ENCODE results near the gene SORCS3. TPM values are rescaled to one million over a fixed set of nuclear protein-coding genes. Genes with fewer than 3 reads are reported as not detected.

Gene SORCS3
- total RNA-seq, 2 experiments from 2014 or later, result not detected

DNA sequence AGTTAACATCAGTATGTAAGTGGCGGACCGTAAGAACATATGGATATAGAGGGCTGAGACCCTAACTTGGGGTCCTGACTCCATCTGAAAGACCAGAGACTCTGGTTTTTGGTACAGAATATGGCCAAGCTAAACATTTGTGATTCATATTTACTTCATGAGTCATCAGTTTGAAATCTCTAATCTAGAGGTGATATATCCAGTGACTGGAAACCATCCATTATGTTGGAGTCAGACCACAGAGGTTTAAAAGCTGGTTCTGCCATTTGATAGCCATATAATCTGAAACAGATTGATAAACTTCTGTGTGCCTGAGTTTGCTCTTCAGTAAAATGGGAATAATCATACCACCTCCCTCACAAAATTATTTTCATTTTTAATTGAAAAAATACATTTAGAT, 505.3 kb downstream of the SORCS3 start:
- ChIA-PET CTCF (no interaction called here), POLR2A (no interaction called here)

DNA sequence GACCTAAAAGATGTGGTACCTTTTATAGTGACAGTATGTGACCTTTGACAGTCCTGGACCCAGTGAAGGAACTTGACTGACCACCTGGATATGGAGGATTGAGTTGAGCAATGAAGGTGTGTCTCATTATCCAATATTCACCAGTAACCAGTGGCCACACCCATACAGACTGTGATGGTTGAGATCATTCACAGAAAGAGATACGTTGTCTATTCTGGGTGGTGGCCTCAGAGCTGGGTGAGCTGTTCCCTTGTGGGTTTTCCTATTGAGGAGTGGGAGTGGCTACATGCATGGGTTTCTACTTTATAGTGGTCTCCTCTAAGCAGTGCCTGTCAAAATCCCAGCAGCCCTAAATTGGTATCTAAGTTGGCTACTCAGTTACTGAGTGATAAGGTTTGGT, 507.4 kb downstream of the SORCS3 start:
- POLR2A ChIA-PET, result no interaction called here
- CTCF ChIA-PET, result no interaction called here

DNA sequence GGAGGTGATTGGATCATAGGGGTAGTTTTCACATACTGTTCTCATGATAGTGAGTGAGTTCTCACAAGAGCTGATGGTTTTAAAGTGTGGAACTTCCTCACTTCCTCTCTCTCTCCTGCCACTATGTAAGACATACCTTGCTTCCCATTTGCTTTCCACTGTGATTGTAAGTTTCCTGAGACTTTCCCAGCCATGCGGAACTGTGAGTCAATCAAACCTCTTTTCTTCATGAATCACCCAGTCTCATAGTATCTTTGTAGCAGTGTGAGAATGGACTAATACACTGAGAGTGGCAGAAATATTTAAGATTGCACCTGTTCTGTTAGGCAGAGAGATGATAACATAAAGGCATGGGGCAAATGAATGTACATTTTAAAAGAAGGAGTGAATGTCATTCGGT, 507.8 kb downstream of the SORCS3 start:
- POLR2A ChIA-PET, result no interaction called here
- CTCF ChIA-PET, result no interaction called here

DNA sequence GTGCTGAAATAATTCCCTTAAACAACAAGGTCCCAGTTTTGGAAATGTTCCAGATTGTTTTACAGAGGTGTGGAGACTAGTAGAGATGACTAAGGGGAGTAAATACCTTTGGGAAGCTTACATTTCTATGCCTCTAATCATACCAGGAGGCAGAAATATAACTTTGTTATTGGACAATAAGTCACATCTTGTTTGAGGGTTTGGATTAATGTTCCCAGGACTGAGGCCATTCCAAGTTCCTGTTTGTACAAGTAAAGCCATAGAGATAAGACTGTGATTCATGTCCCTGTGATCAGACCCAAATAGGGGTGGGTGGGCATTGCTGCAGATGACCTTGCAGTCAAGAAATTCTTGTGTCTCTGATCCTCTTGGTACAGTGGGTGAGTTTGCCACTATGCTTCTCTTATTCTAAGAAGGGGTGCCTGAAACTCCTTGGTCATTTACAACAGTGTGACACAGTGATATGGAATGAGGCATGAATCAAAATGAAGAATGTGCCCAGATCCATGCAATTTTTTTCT, 508.3 kb downstream of the SORCS3 start:
- CTCF ChIA-PET, result no interaction called here
- POLR2A ChIA-PET, result no interaction called here

DNA sequence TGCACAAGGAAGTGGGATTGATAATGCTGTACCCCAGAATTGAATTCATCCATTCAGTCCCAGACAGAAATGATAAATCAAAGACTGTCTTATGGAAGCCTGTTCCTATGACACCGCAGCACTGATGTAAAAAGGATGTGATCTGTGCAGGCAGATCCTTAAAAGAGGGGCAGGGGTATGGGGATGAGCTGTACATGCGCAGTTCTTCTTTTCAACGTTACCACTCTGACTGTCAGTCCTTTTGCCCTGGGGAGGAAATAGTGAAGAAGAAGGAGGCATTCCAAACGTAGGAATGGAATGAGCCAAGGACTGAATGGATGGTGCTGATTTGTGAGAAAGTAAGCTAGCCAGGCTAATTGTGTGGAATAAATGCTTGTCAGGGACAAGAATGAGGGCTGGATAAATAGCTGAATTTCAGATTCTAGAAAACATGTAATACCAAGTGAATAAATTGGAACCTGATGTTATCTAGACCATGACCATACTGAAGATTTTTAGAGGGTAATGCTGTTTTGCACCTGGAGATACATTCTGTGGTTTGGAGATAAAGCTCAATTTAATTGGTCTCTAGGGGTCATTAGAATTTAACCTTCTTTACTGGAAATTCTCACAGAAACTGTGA, 509.3 kb downstream of the SORCS3 start:
- POLR2A ChIA-PET, result no interaction called here
- CTCF ChIA-PET, result no interaction called here

DNA sequence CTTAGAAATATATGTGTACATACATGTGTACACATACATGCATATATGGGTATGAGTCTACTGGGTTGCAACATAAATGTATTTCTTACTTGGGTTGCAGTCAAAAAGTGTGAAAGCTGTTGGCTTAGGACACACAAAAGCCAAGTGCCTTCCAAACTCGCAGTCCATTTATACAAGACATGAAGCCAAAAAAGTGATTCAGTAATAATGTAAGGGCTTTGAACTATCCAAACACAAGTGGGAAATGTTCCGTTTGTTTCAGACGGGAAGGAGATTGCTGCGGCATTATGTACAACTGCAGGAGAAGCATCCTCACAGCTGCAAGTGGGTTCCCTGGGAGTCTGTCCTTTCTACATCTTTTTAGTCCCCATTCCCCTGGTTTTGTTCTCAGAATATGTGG, 513.6 kb downstream of the SORCS3 start:
- ChIA-PET POLR2A (no interaction called here), CTCF (no interaction called here)

DNA sequence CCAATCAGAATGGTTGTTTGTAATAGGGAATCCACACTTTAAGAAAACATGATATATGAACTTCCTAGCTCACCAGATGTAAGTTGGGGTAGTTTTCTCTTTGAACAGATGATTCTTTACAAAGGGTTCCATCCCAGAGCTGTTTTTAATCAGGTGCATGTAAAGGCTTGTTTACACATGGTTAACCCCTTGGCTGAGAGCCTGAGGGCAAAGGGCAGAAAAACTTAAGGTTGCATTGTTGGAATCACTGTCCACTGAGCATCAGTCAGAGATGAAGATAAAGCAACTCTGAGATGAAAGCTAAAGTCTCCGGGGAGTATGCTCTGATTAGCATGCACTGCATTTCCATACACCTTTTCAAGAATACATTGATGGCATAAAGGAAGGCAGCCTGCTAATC, 518.2 kb downstream of the SORCS3 start:
- ChIA-PET CTCF (no interaction called here), POLR2A (no interaction called here)

DNA sequence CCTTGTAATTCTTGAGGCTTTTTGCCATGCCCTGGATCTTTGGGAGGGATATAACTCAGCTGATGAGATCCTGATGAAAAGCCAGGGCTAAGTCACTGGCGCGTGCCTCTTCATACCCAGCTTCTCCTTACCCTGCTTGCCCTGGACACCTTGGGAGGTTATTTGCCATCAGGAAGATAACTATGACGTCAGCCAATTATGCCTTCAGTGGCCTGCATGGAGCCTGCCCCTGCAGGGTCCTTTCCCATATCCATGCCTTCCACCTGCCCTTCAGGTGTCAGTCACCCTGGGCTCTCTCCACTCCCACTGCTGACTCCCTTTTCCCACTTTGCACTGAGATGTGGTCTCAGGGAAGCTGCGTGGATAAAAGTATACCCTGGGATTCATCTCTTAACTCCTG, 520.1 kb downstream of the SORCS3 start:
- POLR2A ChIA-PET, result no interaction called here
- CTCF ChIA-PET, result no interaction called here

DNA sequence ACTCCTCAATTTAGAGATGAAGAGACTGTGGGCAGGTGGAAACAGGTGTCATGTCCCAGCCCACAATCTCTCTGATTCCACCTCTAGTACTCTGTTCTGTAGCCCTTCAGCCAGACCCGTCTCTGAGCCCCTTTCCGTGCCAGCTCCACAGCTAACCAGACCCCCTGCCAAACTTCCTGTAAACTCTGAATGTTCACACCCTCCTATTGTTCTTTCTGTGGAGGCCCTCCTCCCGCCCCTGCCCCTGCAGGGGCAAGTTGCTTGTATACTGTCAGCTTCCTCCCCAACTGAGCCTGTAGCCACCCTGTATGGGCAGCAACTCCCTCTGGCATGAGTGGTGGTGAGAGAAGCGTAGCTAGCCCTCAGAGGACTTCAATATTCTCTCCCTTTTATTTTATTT, 520.7 kb downstream of the SORCS3 start:
- POLR2A ChIA-PET, result no interaction called here

DNA sequence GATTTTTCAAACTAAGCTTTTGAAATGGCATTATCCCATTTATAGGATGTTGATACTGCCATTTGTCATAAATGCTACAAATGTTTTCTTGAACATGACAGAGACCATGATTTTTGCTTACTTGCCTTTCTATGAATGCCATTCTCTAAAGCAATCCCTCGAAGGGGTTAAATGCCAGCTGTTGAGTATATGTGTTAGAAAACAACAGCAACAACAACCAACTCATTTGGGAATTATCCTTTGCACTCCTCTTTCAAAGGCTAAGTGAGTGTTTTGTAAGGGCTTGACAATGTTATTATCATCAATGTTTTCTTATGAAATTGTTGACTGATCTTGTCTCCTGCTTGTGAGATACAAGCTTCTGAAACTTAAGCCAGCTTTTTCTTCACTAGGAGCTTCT, 529.4 kb downstream of the SORCS3 start:
- ChIA-PET POLR2A (no interaction called here), CTCF (interaction anchor here (0.5 kb wide), 1 partner anchor 778 kb away, joined by 3 read pairs; no protein-coding TSS in a partner anchor)

More for the DNA sequence above, 520.7 kb downstream of the SORCS3 start:
- CTCF ChIA-PET, result no interaction called here

DNA sequence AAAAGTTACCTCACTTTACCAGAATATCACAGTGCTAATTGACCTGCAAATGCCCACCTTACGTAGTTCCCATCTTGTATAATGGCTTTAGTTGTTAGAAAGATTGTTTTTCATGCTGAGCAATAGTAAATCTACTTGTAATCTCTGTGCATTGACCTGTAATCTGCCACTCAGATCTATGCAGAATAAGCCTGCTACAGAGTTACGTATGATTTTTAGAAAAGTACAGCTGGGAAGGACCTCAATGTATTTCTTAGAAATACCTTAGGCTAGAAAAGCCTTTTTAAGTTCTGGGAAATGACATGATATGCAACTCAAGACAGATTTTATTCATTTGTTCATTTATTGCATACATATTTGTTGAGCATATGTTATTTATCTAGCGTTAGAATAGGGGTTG, 530.9 kb downstream of the SORCS3 start:
- ChIA-PET CTCF (no interaction called here), POLR2A (no interaction called here)

DNA sequence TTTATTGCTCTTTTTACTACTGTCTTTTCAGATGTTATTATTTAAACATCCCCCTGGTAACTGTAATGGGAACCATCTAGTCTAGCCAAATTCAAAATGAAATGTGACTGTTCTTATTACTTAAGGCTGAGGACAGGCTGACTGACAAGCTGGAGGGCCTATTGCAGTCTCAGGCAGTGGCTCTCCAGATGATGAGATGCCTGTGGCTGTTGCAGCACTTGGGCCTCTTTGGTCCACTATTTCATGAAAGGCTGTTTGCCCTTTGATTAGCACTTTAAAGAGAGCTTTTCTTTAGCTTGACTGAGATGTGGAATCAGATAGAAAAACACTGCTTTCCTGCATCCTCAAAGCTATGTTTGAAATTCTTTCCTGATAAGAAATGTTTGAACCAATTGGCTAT, 540.5 kb downstream of the SORCS3 start:
- CTCF ChIA-PET, result interaction anchor here (0.7 kb wide), 1 partner anchor 468 kb away, joined by 3 read pairs; no protein-coding TSS in a partner anchor
- POLR2A ChIA-PET, result no interaction called here

DNA sequence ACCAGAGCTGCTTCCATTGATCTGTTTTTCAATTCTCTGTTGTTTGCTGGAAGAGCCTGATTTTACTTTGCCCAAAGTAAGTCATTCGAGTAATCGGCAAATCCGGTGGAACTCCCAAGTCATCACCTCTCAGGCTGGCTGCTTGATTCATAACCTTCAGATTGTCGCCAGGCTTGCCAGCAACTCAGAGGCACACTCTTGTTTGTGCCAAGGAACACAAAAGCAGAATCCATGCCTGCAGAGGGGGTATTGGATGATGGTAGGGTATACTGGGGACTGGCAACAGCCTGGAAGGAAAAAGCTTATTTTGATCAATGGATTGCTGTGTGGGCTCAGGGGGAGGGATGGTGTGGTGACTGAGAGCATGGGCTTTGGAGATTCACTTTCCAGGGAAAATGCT, 542.4 kb downstream of the SORCS3 start:
- ChIA-PET CTCF (no interaction called here), POLR2A (no interaction called here)

DNA sequence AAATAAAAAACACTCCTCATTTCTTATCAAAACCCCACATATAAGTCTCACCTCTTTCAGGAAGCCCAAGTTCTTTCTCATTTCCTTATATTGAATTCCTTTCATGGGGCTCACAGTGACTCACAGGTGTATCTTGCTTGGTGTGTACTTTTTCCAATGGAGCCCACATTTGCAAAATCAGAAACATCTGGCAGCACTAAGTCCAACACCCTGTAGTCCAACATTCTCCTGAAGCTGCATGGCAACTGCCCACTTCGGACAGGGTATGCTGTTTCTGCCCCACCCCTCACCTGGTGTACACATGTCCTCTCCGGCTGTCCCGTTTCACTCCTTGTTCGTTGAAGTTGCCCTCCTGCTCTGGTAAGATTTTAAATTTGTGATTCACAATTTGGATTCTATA, 544.1 kb downstream of the SORCS3 start:
- ChIA-PET CTCF (no interaction called here), POLR2A (no interaction called here)

DNA sequence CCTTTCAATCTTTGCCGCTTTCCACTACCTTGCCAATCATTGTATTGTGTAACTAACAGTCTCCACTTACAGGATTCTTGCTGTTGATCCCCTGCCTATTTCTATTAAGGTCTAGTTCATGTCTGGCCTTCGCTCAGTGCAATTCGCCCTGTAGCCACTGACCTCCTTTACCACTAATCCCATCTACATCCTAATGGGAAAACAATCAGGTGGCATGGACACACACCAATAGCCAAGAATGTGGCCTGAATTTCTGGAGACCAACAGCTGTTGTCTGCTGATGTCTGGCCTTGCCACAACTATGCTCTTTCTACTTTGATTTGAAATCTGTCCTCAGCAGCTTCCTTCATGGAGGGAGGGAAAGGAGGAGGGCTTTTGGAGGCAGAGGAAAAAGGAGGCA, 546.2 kb downstream of the SORCS3 start:
- CTCF ChIA-PET, result no interaction called here
- POLR2A ChIA-PET, result no interaction called here

DNA sequence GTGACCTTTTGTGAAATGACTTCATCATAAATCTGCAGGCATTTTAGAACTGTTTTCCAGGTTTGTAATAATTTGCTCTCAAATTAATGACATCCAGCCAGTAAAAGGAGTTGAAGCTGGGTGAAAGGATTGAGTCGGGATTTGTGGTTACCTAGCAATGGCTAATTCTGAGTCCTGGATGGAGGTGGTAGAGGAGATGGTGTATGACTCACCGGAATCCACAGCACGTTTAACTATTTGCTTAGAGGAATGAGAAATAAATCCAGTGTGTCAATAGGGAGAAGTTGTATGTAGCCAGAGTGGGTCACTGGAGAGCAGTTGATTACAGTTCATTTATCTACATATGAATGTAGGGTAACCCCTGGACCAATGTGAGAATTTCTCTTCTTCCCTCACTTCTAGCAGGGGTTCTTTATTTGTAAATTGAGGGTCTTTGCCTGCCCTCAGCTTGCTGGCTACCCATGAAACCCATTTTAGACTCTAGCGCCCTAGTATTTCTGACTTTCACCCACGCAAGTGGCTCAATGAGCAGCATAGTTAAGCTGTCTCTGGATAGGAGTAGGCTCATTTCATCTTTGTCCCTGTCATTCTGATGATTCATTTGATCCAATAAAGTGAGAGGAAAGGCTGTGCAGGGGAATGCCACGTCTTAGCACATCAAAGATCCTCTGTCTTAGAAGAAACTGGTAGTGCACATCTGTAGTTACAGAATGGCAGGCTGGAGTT, 547.8 kb downstream of the SORCS3 start:
- POLR2A ChIA-PET, result no interaction called here
- CTCF ChIA-PET, result no interaction called here

DNA sequence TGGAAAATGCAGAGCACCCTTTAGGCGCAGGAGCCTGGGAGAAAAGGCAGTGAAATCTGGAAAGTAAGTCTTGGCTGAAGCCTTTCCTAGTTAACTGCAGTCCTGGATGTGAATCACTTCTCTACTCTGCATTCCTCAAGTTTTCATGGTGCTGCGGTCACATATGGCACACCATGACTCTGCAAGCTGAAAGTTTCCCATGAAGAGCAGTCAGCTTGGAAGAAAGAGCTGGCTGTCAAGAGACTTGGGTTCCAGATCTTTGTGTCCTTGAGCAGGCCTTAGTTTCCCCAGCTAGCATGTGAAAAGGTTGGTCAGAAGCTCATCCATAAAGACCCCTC, 548.3 kb downstream of the SORCS3 start:
- ChIA-PET CTCF (no interaction called here), POLR2A (no interaction called here)

DNA sequence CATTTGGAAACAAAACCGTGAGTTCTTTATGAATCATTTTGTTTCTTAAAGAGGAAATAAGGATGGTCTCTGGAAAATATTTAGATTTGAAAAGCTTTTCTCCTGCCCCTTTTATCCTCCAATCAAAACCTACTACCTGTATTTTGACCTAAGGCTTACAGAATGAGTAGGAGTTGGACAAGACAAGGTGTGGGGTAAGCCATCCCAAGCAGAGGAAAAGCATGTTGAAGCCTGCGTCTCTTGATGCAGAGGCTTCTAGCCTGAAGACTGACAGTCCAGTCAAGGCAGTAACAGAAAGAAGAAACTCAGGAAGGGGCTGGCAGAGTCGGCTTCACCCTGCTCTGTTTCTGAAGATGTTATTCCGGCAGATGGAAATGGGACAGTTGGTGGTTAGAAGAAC, 551.1 kb downstream of the SORCS3 start:
- ChIA-PET POLR2A (no interaction called here), CTCF (no interaction called here)

DNA sequence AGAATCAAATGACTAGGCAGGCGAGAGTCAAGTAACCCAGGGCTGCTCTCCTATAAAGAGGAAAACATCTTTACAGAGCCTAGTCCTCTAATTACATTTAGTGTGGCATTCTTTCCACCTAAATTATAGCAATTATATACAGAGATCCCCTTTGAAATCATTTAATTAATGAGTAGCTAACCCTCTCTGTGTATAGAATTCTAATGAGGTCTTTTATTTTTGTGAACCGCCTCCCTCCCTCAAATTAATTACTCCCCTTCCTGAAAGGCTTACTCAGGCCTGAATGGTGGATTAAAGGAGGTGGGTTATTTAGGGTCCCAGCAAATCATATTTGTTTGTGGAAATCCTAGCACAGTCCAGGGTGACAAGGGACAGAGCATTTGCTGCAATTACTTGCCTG, 551.8 kb downstream of the SORCS3 start:
- ChIA-PET CTCF (no interaction called here), POLR2A (no interaction called here)

DNA sequence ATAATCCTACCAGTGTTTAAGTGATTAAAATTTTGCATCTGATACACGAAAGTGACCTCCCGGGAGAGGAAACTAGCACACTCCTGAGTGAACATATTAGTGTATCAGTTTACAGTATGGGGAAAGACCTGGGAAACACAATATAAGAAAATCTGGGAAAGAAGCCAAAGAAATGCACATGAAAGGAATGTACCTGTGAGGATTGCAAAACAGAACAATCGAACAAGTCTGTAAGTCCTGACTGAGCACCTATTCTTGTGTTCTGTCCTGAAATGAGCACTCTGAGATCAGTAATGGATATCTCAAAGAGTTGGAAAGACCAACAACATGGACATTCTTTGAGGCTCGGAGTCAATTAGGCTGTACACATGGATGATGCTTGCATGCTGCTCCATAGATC, 554.7 kb downstream of the SORCS3 start:
- POLR2A ChIA-PET, result no interaction called here
- CTCF ChIA-PET, result no interaction called here

DNA sequence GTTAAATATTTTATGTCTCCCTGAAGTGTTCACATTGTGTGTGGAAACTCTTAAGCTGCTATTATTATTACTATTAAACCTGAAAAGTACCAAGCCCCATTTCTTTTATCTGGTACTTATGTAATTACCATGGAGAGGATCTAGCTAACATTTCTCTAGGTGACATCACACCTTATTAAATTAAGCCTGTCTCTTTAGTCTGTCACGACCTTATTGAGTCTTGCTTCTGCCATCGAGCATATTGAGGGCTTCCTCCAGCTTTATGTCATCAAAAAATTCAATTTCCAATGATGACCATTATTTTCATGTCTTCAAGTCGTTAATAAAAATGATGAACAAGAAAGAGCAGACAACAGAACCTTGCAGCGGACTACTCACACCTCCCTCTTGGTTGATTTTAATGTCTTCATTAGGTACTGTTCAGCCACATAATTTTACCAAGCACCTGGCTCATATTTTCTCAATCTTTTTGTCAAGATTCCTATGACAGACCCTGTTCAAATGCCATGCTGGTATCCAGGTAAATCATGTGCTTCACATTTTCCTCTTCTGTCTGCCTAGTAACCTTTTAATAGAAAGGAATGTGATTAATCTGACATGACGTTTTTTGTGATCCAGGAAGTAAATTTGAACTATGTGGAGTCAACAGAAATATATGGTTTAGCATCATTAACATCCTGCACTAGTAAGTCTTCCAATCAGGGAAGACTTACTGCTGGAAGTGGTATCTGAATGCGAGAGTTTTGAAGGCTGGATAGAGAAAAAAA, 556.7 kb downstream of the SORCS3 start:
- ChIA-PET CTCF (no interaction called here), POLR2A (no interaction called here)

DNA sequence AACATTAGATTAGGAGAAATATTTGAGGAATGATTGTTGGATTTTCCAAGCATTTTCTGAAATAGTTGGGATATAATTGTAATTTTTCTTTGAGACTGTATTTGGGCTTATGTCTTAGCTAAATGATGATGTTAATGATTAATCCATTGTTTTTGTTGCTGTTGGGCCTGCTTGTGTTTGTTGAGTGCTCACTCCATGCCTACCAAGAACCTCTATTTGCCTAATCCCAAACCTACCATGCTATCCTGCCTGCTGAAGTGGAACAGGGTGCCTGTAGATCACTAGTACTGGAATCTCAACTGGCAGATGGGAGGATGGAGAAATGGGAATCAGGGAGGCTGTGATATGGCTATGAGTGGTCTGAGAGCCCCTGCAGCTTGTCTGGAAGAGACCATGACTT, 565.5 kb downstream of the SORCS3 start:
- CTCF ChIA-PET, result no interaction called here
- POLR2A ChIA-PET, result no interaction called here

Measured in activated CD8-positive, alpha-beta memory T cell treated with anti-CD3 and anti-CD28 coated beads for 36 hours (primary cell).